HL-60 (cell line): ENCODE measurements around the gene CISD2.

ENCODE experiments used
- CTCF ChIP-seq: IDR thresholded peaks from one replicate; pipeline ENCODE4 v1.5.1; 2011; ENCODE audit warnings: low read length, control low read depth, inconsistent platforms; ENCODE audit not compliant: insufficient read depth
- GABPA ChIP-seq: IDR thresholded peaks from 2 replicates; pipeline ENCODE4 v1.6.1; 2012; ENCODE audit warnings: low read depth
- POLR2AphosphoS5 ChIP-seq: IDR thresholded peaks from 2 replicates; pipeline ENCODE4 v1.6.1; 2012; ENCODE audit warnings: low read depth
- REST ChIP-seq: IDR thresholded peaks from 2 replicates; pipeline ENCODE4 v1.6.1; 2012; ENCODE audit warnings: low read depth; ENCODE audit not compliant: insufficient replicate concordance

- no peak for TF ChIP-seq CTCF
- TF ChIP-seq POLR2AphosphoS5, result no peak
- TF ChIP-seq REST, result no peak
- TF ChIP-seq GABPA, result peak; percentile 83
These were observed 43.3 kb upstream of the CISD2 start for GRCh38 chr4:102825261-102826091.
